ENCODE data around the gene NPIPA1.
"Not testable (repeated sequence)": the region's sequence is repeated elsewhere in the genome, so short reads cannot be mapped to it uniquely, and the experiment has no call there.

The NPIPA1 gene

DNA sequence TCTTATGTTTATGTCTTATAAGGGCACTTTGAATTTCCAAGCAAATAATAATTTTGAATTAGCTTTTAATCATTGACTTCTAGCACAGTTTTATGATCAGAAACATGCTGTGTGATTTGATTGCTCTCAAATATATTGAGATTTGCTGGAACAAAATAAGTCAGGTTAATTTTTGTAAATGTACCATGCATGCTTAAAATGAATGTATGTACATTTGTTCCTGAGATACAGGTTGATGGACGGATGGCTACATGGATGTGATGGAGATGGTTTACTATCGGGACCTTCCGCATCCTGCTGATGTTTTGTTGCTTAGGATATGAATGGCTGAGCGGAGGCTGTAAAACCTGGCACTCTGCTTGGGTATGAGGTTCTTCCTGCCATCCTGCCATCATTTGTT is at the start of gene NPIPA1:
TSS of gene NPIPA1 (plus strand) at position 301 of the 400 bp plus-strand sequence. CDS start at position 301, 0 bp downstream.
- DNase-seq (ENCODE audit: low read depth), result not testable (repeated sequence)

DNA sequence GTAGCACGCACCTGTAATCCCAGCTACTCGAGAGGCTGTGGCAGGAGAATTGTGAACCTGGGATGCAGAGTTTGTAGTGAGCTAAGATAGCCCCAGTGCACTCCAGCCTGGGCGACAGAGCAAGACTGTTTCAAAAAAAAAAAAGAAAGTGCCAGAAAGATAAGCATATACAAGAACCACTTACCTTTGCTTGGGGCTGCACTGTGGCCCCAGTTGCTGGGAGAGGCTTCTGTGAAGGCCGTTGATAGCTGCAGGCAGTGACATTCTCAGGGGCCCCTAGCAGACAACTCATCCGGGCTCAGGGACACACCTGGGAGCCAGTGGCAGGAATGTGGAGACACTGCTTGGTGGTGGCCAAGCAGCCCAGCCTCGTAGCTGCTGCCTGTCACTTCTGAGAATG is 45.1 kb upstream of the NPIPA1 start:
- H3K4me3 ChIP-seq (ENCODE audit: low read depth, low read length); DNase-seq (ENCODE audit: low read depth): not testable (repeated sequence)

More for the DNA sequence above, at the start of gene NPIPA1:
- H3K4me3 ChIP-seq (ENCODE audit: low read depth, low read length), result not testable (repeated sequence)

DNA sequence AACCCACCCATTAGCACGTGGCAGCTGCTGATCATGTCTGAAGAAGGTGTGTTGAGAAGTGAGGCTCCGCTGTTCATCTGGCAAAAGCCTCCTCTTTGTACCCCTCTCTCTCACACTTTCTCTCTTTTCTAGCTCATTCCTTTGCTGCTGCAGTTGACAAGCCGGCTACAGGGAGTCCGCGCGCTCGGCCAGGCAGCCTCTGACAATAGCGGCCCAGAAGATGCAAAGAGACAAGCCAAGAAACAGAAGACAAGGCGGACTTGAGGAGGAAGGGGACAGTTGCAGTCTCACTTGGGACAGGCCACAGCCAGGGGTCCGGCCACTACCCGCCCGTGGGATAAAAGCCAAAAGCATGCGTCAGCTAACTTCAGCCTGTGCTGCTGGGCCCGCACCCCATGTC is 41.9 kb upstream of the NPIPA1 start:
- H3K4me3 ChIP-seq (ENCODE audit: low read depth, low read length); DNase-seq (ENCODE audit: low read depth): not testable (repeated sequence)

DNA sequence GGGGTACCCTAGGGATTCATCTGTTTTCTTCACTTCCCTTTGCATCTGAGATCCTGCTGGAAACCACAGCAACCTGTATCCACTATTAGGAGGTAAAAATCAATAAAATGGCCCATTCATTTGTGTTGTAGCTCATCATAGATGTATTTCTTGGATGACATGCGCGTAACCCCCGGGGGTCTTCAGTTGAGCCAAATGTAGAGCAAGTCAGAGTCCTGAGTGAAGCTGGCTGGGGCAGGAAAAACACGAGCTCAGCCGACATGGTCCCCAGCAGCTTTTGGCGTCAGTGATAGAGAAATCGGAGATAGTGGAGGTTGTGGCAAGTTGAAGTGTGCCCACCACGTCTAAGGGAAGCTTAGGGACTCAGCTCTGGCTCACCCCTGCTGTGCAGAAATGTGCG is 41.2 kb upstream of the NPIPA1 start:
- DNase-seq (ENCODE audit: low read depth); H3K4me3 ChIP-seq (ENCODE audit: low read depth, low read length): not testable (repeated sequence)

- not testable (repeated sequence) for H3K4me3 ChIP-seq (ENCODE audit: low read depth, low read length); DNase-seq (ENCODE audit: low read depth)
These were observed 40.1 kb upstream of the NPIPA1 start for GRCh38 chr16:14897006-14897664.

GRCh38 chr16:14898162-14898561 is 39.1 kb upstream of the NPIPA1 start:
- H3K4me3 ChIP-seq (ENCODE audit: low read depth, low read length); DNase-seq (ENCODE audit: low read depth): not testable (repeated sequence)

GRCh38 chr16:14903191-14903957 is 33.9 kb upstream of the NPIPA1 start:
- DNase-seq (ENCODE audit: low read depth); H3K4me3 ChIP-seq (ENCODE audit: low read depth, low read length): not testable (repeated sequence)

GRCh38 chr16:14909744-14910143 is 27.5 kb upstream of the NPIPA1 start:
- not testable (repeated sequence) for DNase-seq (ENCODE audit: low read depth)

GRCh38 chr16:14910833-14911629 is 26.2 kb upstream of the NPIPA1 start:
- not testable (repeated sequence) for H3K4me3 ChIP-seq (ENCODE audit: low read depth, low read length); DNase-seq (ENCODE audit: low read depth)

More at GRCh38 chr16:14909744-14910143, 27.5 kb upstream of the NPIPA1 start:
- H3K4me3 ChIP-seq (ENCODE audit: low read depth, low read length), result not testable (repeated sequence)

GRCh38 chr16:14911954-14912353 is 25.3 kb upstream of the NPIPA1 start:
- peak overlapping the region; percentile 48 for H3K4me3 ChIP-seq (ENCODE audit: low read depth, low read length)
- not testable (repeated sequence) for DNase-seq (ENCODE audit: low read depth)

- not testable (repeated sequence) for H3K4me3 ChIP-seq (ENCODE audit: low read depth, low read length); DNase-seq (ENCODE audit: low read depth)
These were observed 24.7 kb upstream of the NPIPA1 start for GRCh38 chr16:14912588-14912987.

DNA sequence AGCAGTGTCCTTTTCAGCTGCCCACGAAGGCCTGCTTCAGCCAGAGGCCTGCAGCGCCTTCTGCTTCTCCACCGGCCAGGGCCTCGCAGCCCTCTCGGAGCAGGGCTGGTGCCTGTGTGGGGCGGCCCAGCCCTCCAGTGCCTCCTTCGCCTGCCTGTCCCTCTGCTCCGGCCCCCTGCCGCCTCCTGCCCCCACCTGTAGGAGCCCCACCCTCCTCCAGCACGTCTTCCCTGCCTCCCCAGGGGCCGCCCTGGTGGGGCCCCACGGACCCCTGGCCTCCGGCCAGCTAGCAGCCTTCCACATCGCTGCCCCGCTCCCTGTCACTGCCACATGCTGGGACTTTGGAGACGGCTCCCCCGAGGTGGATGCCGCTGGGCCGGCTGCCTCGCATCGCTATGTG is 18.7 kb upstream of the NPIPA1 start:
- H3K4me3 ChIP-seq (ENCODE audit: low read depth, low read length); DNase-seq (ENCODE audit: low read depth): not testable (repeated sequence)

DNA sequence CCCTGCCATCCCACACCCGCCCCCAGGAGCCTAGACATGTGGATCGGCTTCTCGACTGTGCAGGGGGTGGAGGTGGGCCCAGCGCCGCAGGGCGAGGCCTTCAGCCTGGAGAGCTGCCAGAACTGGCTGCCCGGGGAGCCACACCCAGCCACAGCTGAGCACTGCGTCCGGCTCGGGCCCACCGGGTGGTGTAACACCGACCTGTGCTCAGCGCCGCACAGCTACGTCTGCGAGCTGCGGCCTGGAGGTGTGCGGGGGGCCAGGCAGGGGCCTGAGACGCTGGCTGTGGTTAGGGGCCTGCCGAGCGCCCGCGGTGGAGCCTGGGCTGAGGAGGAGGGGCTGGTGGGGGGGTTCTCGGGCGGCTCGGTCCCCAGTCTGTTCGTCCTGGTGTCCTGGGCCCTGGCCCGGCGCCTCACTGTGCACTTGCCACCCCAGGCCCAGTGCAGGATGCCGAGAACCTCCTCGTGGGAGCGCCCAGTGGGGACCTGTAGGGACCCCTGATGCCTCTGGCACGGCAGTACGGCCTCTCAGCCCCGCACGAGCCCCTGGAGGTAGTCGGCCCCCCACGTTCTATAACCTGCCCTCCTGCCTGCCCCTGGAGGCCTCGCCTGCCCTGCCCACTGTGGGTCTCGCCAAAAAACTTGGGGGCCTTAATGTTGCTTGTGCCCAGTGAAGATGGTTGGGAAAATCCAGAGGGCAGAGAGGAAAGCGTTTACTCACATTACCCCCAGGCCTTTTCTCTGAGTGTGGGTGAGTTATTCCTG is 17.2 kb upstream of the NPIPA1 start:
- DNase-seq (ENCODE audit: low read depth), result not testable (repeated sequence)

GRCh38 chr16:14922285-14922684 is 15.0 kb upstream of the NPIPA1 start:
- DNase-seq (ENCODE audit: low read depth); H3K4me3 ChIP-seq (ENCODE audit: low read depth, low read length): not testable (repeated sequence)

More for the DNA sequence above, 17.2 kb upstream of the NPIPA1 start:
- H3K4me3 ChIP-seq (ENCODE audit: low read depth, low read length), result not testable (repeated sequence)

DNA sequence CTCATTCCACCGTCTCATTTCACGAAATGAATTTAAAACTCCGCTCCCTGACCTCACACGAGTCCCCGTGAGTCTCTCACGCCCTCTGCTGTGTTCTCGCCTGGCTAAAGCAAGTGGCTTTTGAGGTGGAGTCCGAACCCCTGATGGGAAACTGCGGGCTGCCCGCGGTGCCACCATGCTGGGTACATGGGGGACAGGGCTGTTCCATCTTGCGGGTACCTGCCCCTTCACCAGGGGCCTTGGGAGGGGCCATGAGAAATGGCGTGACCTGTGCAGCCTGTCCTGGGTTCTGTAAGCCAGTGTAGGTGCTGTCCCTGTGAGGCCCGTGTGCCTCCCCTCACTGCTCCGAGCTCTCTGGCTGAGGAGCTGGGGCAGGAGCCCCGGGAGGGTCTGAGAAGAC is 14.3 kb upstream of the NPIPA1 start:
- not testable (repeated sequence) for H3K4me3 ChIP-seq (ENCODE audit: low read depth, low read length); DNase-seq (ENCODE audit: low read depth)

DNA sequence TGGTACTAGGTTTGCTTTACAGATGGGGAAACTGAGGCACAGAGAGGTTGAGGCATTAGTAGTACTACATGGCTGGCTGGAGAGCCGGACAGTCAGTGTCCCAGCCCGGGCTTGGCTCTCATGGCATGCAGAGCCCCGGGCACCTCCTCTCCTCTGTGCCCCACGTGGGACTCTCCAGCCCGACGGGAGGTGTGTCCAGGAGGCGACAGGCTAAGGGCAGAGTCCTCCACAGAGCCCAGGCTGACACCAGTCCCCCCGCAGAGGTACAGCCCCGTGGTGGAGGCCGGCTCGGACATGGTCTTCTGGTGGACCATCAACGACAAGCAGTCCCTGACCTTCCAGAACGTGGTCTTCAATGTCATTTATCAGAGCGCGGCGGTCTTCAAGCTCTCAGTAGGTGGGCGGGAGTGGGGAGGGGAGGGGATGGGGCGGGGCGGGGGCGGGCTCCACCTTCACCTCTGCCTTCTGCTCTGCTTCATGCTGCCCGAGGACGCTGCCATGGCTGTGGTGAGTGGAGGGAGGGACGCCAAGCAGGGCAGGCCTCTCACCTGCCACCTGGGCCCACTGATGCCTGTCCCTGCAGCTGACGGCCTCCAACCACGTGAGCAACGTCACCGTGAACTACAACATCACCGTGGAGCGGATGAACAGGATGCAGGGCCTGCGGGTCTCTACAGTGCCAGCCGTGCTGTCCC is 13.7 kb upstream of the NPIPA1 start:
- not testable (repeated sequence) for DNase-seq (ENCODE audit: low read depth)

DNA sequence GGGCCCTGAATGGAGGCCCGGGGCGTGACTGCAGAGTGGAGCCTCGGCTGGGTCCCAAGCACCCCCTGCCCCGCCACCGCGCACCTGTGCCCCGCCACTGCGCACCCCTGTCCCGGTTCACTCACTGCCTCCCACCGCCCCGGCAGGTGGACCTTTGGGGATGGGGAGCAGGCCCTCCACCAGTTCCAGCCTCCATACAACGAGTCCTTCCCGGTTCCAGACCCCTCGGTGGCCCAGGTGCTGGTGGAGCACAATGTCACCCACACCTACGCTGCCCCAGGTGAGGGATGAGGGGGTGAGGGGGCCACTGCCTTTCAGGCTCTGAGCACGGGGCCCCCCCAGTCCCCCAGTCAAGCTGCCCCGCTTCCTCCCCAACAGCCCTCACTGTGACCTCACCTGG is 12.9 kb upstream of the NPIPA1 start:
- not testable (repeated sequence) for DNase-seq (ENCODE audit: low read depth); H3K4me3 ChIP-seq (ENCODE audit: low read depth, low read length)

More for the DNA sequence above, 13.7 kb upstream of the NPIPA1 start:
- not testable (repeated sequence) for H3K4me3 ChIP-seq (ENCODE audit: low read depth, low read length)

DNA sequence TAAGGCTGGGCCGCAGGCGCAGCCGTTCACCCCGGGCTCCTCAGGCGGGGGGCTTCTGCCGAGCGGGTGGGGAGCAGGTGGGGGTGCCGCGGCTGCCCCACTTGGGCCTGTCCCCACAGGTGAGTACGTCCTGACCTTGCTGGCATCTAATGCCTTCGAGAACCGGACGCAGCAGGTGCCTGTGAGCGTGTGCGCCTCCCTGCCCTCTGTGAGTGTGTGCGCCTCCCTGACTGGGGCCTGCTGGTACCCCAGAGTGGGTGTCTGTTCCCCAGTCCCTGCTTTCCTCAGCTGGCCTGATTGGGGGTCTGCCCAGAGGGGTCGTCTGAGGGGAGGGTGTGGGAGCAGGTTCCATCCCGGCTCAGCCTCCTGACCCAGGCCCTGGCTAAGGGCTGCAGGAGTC is 12.3 kb upstream of the NPIPA1 start:
- not testable (repeated sequence) for DNase-seq (ENCODE audit: low read depth); H3K4me3 ChIP-seq (ENCODE audit: low read depth, low read length)

All from skeletal muscle cell (primary cell).